Natural killer cell (primary cell): ENCODE measurements around the gene DLEC1. TPM values are rescaled to one million over a fixed set of nuclear protein-coding genes. Genes with fewer than 3 reads are reported as not detected.

Experiments used
- ATAC-seq, 3 donors: fragments of 150-1000 bp in 2 of 3; fragments of 200-7000 bp in 1 of 3; cut with Tn5 transposase; 1 replicate in 1 of 3; 2 replicates in 2 of 3; pipeline ENCODE4 v1.10.0; 2021; ENCODE audit warnings: mild to moderate bottlenecking in 2 of 3, moderate library complexity in 2 of 3
- DNase-seq, 2 donors: peaks; one replicate each; pipeline versions ENCODE4 v3.0.0 to v3.0.0-alpha.2; 2013 to 2021; ENCODE audit warnings: mixed read lengths in 1 of 2
- H3K27ac ChIP-seq: one replicate; pipeline ENCODE4 v1.5.1; 2013; ENCODE audit warnings: mild to moderate bottlenecking, low read length
- H3K27me3 ChIP-seq: one replicate; pipeline ENCODE4 v1.6.1; 2013; ENCODE audit warnings: low read length; ENCODE audit not compliant: control insufficient read depth, insufficient read depth
- H3K36me3 ChIP-seq: one replicate; pipeline ENCODE4 v1.6.1; 2013; ENCODE audit warnings: low read length; ENCODE audit not compliant: control insufficient read depth, insufficient read depth
- H3K4me1 ChIP-seq: one replicate; pipeline ENCODE4 v1.6.1; 2013; ENCODE audit warnings: low read length; ENCODE audit not compliant: control insufficient read depth, insufficient read depth
- H3K4me3 ChIP-seq: one replicate; pipeline ENCODE4 v1.5.1; 2013; ENCODE audit warnings: low read length
- H3K9me3 ChIP-seq: one replicate; pipeline ENCODE4 v1.6.1; 2013; ENCODE audit warnings: low read length; ENCODE audit not compliant: control insufficient read depth, insufficient read depth
- H3K27ac Mint-ChIP-seq, 2 donors: one replicate each; pipeline ENCODE4 v1.8.0; 2022; ENCODE audit warnings: mild to moderate bottlenecking in 2 of 2, mixed read lengths in 2 of 2, moderate library complexity in 1 of 2
- H3K27me3 Mint-ChIP-seq, 2 donors: one replicate each; pipeline ENCODE4 v1.8.0; 2022; ENCODE audit warnings: low read depth in 2 of 2, mixed read lengths in 2 of 2
- H3K36me3 Mint-ChIP-seq: one replicate; pipeline ENCODE4 v1.8.0; 2022; ENCODE audit warnings: mixed read lengths
- H3K4me1 Mint-ChIP-seq, 2 donors: one replicate each; pipeline ENCODE4 v1.8.0; 2022; ENCODE audit warnings: mixed read lengths in 2 of 2
- H3K4me3 Mint-ChIP-seq: one replicate; pipeline ENCODE4 v1.8.0; 2022; ENCODE audit warnings: mild to moderate bottlenecking, moderate library complexity, mixed read lengths
- H3K9me3 Mint-ChIP-seq, 2 donors: one replicate each; pipeline ENCODE4 v1.8.0; 2022; ENCODE audit warnings: mixed read lengths in 2 of 2
- CTCF ChIP-seq: fragments of 200-600 bp; IDR thresholded peaks from one replicate; pipeline ENCODE4 v1.8.0; 2022; ENCODE audit warnings: antibody characterized with exemption
- WGBS: methylation state at CpG from one replicate; pipeline ENCODE4 v1.1.7; 2013; ENCODE audit warnings: missing lambda C conversion rate; ENCODE audit not compliant: insufficient coverage; 5-methylcytosine and 5-hydroxymethylcytosine counted together
- intact Hi-C: fragments of 100-400 bp; cut with micrococcal nuclease; formaldehyde crosslinking; loops from one replicate; pipeline ENCODE4 v1.14.2; 2022
- total RNA-seq, 4 donors: library from RNA; stranded (reverse); fragments of 120-200 nt in 1 of 4; gene quantifications; one replicate each; pipeline versions ENCODE4 v1.2.3 to v1.2.4, GENCODE V29; 2013 to 2022

Gene DLEC1
- total RNA-seq, 3 donors from 2014 or later (not counting 1 experiment from before 2014, with no cell fraction given): 6.1 to 7.5 (median 7.0) TPM

GRCh38 chr3:38124324-38125122, 85.5 kb downstream of the DLEC1 start:
- Mint-ChIP-seq H3K9me3 (no peaks in the 10 kb centered on the region), H3K27me3 (no peaks in the 10 kb centered on the region), H3K4me3 (no peak overlapping the region), H3K36me3 (peaks cover 6% of the 10 kb centered on the region), H3K27ac (no peak overlapping the region), H3K4me1 (peaks cover 5 to 28% of the 10 kb centered on the region in 2 donors)
- Histone ChIP-seq H3K27ac (no peak overlapping the region), H3K4me3 (no peak overlapping the region), H3K27me3 (no peaks in the 10 kb centered on the region), H3K9me3 (no peaks in the 10 kb centered on the region), H3K36me3 (peaks cover 84% of the 10 kb centered on the region), H3K4me1 (no peaks in the 10 kb centered on the region)
- no peak for DNase-seq
- intact Hi-C loops: no loop called here
- TF ChIP-seq CTCF: no peak
- 91% methylated on average over 7 of the region's 7 CpGs for WGBS
- no peak for ATAC-seq

GRCh38 chr3:38125305-38126120, 86.5 kb downstream of the DLEC1 start:
- Mint-ChIP-seq H3K9me3 (no peaks in the 10 kb centered on the region), H3K27me3 (no peaks in the 10 kb centered on the region), H3K4me3 (no peak overlapping the region), H3K36me3 (peaks cover 6% of the 10 kb centered on the region), H3K27ac (peak overlapping the region in 1 of 2 donors; percentile 66), H3K4me1 (peaks cover 10 to 29% of the 10 kb centered on the region in 2 donors)
- no peak overlapping the region for H3K27ac ChIP-seq
- DNase-seq (no peak), ATAC-seq (no peak)
- intact Hi-C loops: no loop called here
- H3K36me3 ChIP-seq: peaks cover 85% of the 10 kb centered on the region
- no peak for TF ChIP-seq CTCF
- H3K4me3 ChIP-seq: no peak overlapping the region
- 97% methylated on average over 11 of the region's 11 CpGs for WGBS
- no peaks in the 10 kb centered on the region for H3K4me1 ChIP-seq
- H3K9me3 ChIP-seq: no peaks in the 10 kb centered on the region
- no peaks in the 10 kb centered on the region for H3K27me3 ChIP-seq

GRCh38 chr3:38126121-38126892, 87.3 kb downstream of the DLEC1 start:
- intact Hi-C loops: no loop called here
- 97% methylated on average over 4 of the region's 6 CpGs for WGBS
- peak overlapping the region in 1 of 2 donors; percentile 66 for H3K27ac Mint-ChIP-seq

More at GRCh38 chr3:38126121-38126892, 87.3 kb downstream of the DLEC1 start:
- H3K4me1 ChIP-seq: no peaks in the 10 kb centered on the region
- ATAC-seq (no peak), DNase-seq (no peak)
- H3K27me3 Mint-ChIP-seq: no peaks in the 10 kb centered on the region
- H3K27ac ChIP-seq: no peak overlapping the region
- H3K4me1 Mint-ChIP-seq: peaks cover 14 to 27% of the 10 kb centered on the region in 2 donors
- no peaks in the 10 kb centered on the region for H3K27me3 ChIP-seq
- no peaks in the 10 kb centered on the region for H3K9me3 ChIP-seq
- H3K36me3 Mint-ChIP-seq: peaks cover 6% of the 10 kb centered on the region
- TF ChIP-seq CTCF: no peak
- no peaks in the 10 kb centered on the region for H3K9me3 Mint-ChIP-seq
- H3K4me3 ChIP-seq: no peak overlapping the region
- no peak overlapping the region for H3K4me3 Mint-ChIP-seq
- H3K36me3 ChIP-seq: peaks cover 84% of the 10 kb centered on the region
